GM19025 (cell line): ENCODE data around the gene METAP2.

Experiments
- ATAC-seq: cut with Tn5 transposase; IDR thresholded peaks from one replicate; pipeline ENCODE4 v1.9.1; 2021; ENCODE audit warnings: mild to moderate bottlenecking, low read depth, moderate library complexity; ENCODE audit not compliant: unreplicated experiment

METAP2 gene

DNA sequence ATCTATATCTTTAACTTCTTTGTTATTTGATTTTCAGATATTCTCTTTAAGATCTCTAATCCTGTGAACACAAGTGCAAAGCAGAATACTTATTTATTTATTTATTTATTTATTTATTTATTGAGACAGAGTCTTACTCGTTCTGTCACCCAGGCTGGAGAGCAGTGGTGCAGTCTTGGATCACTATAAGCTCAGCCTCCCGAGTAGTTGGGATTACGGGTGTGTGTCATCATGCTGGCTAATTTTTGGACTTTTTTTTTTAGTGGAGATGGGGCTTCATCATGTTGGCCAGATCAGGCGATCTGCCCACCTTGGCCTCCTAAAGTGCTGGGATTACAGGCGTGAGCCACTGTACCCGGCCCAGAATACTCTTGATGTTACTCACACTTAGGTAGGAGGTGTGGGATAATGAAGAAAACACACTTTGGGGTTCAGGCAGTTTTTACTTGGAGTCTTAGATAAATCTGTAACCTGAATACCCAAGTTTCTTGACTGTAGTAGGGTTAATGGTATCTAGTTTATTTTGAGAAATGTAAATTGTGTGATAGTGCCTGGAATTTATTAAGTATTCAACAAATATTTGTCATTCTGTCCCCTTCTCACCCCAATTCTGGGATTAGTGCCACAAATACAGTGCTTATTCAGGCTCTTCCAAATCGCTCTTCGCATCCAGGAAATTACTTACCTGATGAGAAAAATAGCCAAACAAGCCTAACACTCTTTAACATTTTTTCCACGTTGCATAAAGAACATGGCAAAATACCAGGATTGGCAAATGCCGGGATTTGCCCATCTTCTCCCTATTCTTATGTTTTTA lies 33.0 kb downstream of the METAP2 start:
- ATAC-seq = no peak

DNA sequence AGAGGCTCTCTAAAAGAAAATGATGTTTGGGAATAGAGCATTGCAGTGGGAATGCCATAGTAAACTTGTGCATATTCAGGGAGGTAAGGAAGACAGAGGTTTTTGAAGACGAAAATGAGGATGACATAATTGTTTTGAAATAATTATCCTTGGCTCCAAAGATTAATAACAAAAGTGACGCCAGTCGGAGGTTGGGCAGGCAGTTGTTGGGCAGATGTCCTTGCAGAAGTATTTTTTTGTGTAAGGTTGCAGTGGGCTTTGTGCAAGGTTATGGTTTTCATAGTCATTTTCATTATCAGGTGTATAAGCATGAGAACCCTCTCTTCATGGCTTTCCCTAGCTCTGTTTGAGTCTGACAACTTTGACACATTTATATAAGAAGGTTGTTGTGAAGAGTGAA lies 35.3 kb downstream of the METAP2 start:
- no peak for ATAC-seq

DNA sequence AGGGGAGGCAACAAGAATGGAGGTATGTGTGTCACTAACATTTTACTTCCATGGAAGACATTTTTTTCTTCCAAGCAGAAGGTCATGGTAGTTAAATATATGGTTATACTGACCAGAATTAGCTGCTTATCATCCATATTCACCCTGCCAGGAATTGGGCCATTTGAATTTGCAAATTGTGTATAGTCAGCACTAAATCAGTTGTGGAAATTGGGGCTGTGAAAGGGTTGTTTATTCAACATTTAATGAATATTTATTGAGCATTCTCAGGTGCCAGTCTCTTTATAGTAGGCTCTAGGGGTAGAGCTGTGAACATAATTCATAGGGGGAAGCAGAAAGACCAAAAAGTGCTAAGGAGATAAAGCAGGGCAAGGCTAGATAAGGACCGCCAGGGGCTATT lies 38.0 kb downstream of the METAP2 start:
- ATAC-seq = no peak

DNA sequence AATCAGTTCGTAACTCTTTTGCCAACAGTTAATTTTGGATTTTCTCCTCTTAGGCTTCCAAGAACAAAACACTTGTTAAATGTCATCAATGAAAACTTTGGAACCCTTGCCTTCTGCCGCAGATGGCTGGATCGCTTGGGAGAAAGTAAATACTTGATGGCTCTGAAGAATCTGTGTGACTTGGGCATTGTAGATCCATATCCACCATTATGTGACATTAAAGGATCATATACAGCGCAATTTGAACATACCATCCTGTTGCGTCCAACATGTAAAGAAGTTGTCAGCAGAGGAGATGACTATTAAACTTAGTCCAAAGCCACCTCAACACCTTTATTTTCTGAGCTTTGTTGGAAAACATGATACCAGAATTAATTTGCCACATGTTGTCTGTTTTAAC lies 39.6 kb downstream of the METAP2 start:
- no peak for ATAC-seq

DNA sequence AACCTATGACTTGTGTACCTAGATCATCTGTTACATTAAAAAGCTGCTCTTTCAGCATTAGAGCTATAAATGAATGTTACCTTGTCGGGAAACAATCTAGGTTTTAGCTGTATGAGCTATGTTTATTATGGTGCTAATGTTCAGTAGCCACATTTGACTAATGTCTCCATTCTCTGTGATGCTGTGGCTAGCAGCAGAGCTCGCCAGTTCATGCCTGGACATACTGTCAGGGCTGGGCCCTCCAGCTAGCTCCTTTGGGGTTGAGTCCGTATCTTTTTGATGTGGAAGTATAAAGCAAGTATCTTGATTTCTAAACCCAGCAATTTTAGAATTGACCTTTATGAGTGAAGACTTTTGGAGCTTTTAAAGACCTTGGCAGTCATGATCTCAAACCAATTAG lies 41.2 kb downstream of the METAP2 start:
- ATAC-seq = no peak

DNA sequence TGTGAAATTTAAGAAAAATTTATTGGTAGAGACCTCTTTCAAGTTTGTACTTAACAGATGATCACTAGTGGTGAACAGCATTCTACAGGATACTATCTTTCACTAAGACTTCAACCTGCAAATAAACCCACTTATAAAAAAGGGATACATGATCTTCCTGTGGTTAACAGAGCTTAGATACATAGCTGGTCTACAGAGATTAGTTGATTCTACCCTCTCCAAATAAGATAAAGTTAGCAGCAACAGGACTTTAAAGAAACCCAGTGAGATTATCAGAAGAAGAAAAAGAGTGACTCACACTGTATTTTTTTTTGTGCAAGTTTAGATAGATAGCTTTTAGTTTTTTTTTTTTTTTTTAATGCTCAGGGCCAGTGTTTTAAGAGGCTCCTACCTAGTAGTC lies 42.8 kb downstream of the METAP2 start:
- no peak for ATAC-seq

DNA sequence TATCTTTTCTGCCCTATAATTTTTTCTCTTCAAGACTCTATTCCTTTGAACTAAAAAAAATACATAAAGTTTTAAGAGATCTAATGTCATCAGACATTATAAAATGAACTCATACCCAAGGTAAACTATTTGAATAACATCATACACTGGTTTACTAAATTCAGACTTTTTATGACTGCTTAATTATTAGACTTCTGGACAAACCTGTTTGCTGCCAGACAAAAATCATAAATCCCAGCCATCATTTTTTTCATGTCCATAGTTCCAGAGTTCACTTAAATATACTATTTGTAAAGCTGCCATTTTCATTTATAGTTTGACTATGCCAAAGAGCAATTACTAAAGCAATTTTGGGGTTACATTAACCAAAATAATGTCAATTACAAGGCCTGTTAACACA lies 43.3 kb downstream of the METAP2 start:
- ATAC-seq = no peak

DNA sequence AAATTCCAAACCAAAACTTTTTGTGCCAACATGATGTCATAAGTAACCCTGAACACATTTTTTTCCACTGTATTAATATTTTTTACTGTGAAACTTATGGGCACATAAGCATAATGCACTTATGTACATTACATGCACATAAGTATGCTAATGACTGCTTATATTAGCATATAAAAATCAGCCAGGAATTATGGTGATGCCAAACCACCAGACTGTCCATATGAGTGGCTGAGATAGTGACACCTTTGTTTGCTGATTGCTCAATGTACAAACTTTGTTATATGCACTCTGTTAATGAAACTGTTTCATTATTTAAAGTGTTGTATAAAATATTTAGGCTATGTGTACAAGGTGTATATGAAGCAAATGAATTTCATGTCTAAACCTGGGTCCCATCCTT lies 45.0 kb downstream of the METAP2 start:
- ATAC-seq = no peak

DNA sequence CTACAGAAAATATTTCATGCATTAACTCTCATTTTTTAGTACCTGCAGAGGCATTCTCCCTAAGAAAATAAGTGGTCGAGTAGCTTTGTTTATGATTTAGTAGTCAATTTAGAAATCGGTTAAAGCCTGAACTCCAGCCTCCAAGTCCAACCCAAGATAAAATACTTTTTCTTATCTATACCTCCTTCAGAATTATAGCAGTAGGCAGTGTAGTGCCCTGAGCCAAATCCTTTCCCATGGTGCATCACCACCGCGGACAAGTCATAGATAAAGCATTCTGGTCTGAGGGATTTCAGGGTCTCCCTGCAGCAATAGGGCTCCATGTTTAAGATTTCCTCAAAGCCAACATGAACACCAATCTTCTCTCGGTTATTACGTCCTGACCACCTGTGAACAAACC lies 46.9 kb downstream of the METAP2 start:
- no peak for ATAC-seq

DNA sequence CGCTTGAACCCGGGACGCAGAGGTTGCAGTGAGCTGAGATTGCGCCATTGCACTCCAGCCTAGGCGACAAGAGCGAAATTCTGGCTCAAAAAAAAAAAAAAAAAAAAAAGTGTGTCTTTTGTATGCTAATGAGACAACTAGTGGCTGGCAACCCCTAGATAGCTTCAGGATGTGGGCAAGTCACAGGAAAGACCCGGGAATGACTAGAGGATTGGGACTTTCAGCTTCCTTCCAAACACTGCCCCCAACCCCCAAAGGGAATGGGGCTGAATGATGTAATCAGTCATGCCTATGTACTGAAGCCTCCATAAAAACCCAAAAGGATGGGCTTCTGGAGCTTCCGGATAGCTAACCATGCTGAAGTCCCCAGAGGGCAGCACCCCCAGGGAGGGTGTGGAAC lies 48.7 kb downstream of the METAP2 start:
- ATAC-seq = no peak

DNA sequence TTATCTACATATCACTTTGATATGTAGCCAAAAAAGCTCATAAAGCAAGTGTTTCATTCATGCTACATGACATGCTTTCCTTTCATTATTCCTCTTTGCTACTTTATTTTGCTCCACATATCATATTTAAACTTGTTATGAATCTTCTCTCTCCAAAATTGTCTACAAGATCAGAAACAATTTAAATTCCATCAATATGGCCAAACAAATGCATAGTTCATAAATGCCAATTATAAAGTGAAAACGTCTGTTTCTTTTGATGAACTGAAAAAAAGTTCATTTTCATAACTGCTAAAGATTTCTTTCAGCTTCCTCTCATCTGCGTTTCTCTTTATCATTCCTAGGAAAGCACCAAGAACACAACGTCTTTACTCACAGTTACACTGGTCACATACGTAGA lies 54.5 kb downstream of the METAP2 start:
- no peak for ATAC-seq

DNA sequence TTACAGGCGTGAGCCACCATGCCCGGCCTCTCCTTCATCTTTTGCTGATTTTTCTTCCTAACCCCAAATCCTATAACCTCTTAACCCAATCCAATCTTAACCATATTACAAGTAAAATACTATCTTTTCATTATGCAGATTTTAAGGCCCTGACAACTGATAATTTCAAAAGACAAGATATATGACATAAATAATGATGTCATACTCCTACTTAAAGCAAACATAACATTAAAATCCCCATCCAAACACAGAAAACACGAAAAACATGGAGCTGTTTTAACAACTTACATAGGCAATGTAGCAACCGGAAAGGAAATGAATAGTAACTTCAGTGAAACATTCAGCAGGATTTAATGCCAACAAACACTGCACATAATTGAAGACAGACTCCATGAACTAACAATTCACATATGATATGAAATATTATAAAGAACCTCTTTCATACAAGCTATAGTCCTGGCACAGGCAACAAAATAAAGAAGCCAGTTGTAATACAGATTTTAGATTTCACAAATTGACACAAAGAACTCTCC lies 55.8 kb downstream of the METAP2 start:
- no peak for ATAC-seq

DNA sequence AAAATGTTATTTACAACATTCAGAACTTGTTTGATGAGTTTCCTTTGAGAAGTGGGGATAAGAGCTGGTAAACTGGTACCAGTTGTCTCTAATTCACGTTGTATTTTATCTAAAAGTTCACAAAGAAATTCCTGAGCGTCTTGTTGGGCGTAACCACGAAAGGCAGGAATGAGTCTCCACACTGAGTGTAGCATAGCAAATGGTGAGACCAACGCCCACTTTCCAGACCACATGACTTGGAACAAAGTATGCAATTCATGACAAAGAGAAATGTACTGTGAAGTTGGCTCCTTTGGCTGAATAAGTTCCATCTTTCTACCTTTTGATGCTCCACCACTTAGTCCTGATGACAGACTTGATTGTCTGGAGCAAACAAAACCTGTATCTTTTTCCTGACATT lies 58.9 kb downstream of the METAP2 start:
- ATAC-seq = no peak

DNA sequence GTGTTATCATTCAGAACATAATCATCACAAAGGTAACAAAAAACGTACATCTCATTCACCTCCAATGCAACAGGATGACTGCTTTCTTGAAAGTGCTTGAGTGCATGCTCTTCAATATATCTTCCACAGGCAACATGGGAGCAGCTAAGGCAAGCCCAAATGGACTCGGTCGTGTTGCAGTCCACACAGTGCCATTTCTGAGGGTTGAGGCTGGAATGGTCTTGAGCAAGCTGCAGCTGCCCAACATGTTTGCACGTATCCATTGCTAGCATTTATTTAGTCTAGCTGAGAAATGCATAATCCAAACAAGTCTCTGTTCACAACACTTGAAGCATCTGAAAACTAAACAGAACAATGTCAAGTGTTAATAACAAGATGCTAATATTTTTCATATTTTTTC lies 60.0 kb downstream of the METAP2 start:
- ATAC-seq = no peak

DNA sequence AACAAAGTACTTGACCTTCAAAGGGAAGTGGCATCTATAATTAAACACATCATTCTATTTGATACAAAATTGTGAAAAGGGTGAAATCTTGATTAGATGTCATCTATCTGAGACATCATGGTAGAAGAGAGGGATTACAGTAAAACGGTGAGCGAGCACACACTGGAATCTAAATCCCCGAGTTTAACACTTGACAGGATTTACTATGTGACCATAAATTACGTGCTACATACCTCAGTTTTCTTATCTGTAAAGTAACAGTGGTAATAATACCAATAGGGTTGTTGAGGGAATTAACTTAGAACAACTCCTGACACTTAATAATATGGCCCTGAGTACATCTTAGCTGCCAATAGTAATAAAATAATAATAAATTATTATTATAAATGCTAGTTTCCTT lies 64.1 kb downstream of the METAP2 start:
- ATAC-seq = no peak

DNA sequence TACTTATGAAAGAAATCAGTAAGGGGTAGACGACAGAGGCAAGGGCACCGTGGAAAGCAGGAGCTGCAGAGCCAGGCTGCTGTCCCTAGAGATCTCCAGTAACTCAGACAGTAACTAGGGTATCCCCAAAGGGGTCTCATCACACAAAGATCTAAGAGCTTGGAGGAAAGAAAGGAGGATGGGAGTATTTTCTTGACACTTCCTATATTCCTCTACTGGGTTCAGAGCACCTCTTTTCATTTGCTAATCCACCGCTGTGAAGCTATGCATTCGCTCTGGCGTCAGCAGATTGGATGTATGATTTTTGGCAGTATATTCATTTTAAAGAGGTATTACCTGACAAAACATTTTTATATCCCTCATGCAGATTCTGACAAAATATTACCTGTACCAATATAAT lies 64.7 kb downstream of the METAP2 start:
- ATAC-seq = no peak

DNA sequence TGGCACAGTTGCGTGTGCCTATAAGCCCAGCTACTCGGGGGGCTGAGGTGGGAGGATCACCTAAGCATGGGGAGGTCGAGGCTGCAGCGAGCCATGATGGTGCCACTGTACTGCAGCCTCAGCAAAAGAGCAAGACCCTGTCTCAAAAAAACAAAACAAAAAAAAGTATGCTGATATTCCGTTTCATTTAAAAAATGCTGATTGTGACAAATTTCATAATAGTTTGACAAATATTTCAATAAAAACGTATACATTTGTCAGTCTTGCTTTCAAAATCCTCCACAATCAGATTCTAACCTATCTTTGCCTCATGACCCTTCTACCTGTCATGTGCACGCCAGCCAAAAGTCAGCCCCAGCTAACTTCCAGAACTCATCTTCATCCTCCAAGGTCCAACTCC lies 67.5 kb downstream of the METAP2 start:
- no peak for ATAC-seq

DNA sequence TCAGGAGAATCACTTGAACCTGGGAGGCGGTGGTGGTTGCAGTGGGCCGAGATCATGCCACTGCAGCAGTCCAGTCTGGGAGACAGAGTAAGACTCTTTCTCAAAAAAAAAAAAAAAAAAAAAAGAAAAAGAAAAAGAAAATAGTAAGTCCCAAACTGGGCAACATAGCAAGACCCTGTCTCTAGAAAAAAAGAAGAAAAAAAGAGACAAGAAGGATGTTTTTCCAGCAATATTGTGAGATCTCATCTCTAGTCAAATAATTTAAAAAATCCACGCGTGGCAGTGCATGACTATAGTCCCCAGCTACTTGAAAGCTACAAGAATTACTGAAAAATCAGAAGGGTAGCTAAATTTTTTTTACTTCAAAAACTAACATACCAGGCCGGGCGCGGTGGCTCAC lies 69.4 kb downstream of the METAP2 start:
- ATAC-seq = no peak

DNA sequence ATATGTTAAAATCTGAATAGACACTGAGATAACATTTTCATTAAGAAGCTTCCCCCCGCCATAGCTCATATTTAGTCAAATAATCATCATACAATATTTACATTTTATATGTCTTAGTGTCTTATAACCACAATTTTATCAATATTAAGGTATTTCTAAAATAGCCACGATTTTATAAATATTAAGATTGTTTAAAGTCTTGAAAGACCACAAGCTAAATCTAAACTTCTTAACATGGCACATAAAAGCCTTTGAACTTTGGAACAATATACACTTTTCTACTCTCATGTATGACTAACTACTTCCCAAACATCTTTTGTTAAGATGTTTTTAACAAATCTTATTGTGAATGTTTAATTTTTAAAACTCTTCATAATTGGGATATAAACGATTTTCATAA lies 70.8 kb downstream of the METAP2 start:
- no peak for ATAC-seq

DNA sequence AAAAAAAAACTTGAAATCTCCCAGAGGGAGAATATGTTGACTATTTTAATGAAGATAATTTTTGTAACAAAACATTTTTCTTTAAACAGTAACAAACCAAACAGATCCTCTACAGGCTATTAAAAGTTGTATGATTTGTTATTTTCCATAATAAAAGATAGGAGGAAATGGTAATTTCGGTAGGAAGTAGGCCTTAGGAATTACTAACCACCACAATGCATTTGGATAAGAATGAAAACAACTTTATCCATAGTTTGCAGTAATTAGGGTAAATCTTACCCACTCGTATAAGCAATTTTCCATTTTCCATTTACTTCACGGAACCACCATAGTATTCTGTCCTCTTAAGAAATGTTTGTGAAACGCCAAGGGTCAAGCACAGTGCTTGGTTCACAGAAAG lies 71.4 kb downstream of the METAP2 start:
- no peak for ATAC-seq

DNA sequence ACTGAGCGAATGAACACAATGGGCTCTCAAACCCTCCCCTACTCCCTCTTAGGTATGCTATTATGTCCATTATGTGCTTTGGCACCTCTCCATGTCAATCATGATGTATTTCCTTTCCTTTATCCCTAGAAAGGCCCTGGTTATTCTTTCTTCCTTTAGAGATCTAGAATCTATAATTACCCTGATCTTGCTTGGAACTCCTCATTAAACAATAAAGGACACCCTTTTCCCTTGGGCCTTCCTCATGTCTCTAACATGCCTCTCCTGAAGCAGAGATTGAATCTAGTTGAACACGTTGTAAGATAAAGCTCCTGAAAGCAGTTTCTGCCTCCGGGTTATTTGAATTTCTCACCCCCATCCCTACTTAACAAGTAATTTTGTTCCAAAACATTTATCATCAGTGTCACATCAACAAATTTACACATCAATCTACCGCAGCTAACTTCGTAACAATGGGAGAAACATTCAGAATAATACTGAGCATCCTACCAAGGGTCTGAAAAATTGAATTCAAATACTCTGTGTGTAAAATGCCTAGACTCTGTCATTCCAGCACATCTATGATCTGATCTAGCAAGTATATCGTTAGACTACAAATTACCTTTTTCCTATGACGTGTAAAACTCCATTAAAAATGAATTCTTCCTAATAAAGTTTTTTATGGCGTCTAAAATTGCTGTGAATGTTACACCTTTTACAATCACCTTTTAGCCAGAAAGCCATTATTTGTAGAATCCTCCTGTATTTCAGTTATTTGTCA lies 72.0 kb downstream of the METAP2 start:
- ATAC-seq = no peak

DNA sequence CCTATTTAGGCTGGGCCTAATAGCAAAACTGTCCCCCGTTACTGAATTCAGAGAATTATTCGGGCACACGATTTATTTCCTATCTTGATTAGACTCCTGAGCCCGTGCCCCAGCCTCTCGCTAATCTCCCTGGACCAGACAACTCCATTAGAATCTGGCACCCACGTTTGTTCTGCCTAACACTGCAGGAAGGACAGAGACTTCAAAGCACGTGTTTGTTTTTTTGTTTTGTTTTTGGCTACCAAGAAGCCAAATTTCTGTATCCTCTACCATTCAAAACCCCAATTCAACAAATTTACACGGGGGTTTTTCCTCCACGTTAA lies 72.5 kb downstream of the METAP2 start:
- ATAC-seq = no peak
